Lower leg skin (tissue), 3 donors: ENCODE measurements around the gene SETMAR.

Experiments
- CTCF ChIP-seq, 3 donors: fragments of 450-650 bp; IDR thresholded peaks; one replicate each; pipeline ENCODE4 v1.5.1; 2016; ENCODE audit warnings: antibody characterized with exemption in 3 of 3, mild to moderate bottlenecking in 3 of 3, moderate library complexity in 2 of 3
- POLR2A ChIP-seq, 2 donors: fragments of 450-650 bp; IDR thresholded peaks; one replicate each; pipeline ENCODE4 v1.6.1; 2016 to 2017; ENCODE audit warnings: antibody characterized with exemption in 2 of 2, mild to moderate bottlenecking in 1 of 2, moderate library complexity in 1 of 2

GRCh38 chr3:4306091-4306490 lies 2.9 kb downstream of the SETMAR start:
- TF ChIP-seq CTCF (IDR thresholded peaks at IDR 0.05) = no peak
- no peak for TF ChIP-seq POLR2A (IDR thresholded peaks at IDR 0.05)
